Measurements from ENCODE around the gene NRCAM.

- TF ChIP-seq CTCF (conservative IDR thresholded peaks at IDR 0.05) (no peak), ZFX (IDR thresholded peaks at IDR 0.05) (no peak)
Measured at GRCh38 chr7:108282427-108282996, 173.7 kb downstream of the NRCAM start.

All from C4-2B (cell line).